Measurements from ENCODE around the gene ANKRD36C.
"Not testable (repeated sequence)": the region's sequence is repeated elsewhere in the genome, so short reads cannot be mapped to it uniquely, and the experiment has no call there.

- TF ChIP-seq CTCF (IDR thresholded peaks at IDR 0.05), result not testable (repeated sequence)
- TF ChIP-seq POLR2AphosphoS5 (IDR thresholded peaks at IDR 0.05), result peak in 1 of 3 donors; percentile 13
These were observed 174.1 kb downstream of the ANKRD36C start for GRCh38 chr2:95817521-95817920.
